Activated T-cell treated with anti-CD3 and anti-CD28 coated beads, Interleukin-2, amount 50 U/mL, for 1 hour (primary cell): Measurements from ENCODE around the gene TCN1.
"Not testable (repeated sequence)": the region's sequence is repeated elsewhere in the genome, so short reads cannot be mapped to it uniquely, and the experiment has no call there.

Experiments
- DNase-seq: peaks from one replicate; pipeline ENCODE4 v3.0.0-alpha.2; 2020

Gene TCN1, protein sequence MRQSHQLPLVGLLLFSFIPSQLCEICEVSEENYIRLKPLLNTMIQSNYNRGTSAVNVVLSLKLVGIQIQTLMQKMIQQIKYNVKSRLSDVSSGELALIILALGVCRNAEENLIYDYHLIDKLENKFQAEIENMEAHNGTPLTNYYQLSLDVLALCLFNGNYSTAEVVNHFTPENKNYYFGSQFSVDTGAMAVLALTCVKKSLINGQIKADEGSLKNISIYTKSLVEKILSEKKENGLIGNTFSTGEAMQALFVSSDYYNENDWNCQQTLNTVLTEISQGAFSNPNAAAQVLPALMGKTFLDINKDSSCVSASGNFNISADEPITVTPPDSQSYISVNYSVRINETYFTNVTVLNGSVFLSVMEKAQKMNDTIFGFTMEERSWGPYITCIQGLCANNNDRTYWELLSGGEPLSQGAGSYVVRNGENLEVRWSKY

DNA sequence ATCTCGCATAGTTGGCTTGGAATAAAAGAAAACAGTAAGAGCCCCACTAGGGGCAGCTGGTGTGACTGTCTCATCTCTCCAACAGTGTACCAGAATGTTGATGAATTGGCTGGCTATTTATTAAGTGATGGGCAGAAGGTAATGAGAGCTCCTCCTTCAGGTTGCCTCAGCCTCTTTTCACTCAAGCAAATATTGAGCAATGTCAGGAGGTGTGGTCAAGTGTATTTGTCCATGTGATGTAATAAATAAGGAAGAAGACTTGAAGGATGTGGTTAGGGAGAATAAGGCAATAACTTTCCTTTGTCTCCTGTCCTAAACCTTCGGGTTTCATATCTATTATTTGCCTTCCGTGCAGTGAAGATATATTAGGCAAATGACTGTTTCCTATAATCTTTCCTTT lies at the start of gene TCN1:
TSS of gene TCN1 (minus strand) at position 91 of the 400 bp plus-strand sequence. CDS start at position 74, 17 bp downstream.
- DNase-seq: no peak

DNA sequence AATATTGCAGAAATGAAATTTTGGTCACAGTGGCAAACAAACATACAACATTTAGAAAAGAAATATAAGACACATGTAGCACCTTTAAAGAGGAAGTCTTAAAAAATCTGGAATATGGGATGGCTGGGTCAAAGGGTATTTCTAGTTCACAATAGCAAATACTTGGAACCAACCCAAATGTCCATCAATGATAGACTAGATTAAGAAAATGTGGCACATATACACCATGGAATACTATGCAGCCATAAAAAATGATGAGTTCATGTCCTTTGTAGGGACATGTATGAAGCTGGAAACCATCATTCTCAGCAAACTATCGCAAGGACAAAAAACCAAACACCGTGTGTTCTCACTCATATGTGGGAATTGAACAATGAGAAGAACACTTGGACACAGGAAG lies 37.3 kb upstream of the TCN1 start:
- DNase-seq: not testable (repeated sequence)

DNA sequence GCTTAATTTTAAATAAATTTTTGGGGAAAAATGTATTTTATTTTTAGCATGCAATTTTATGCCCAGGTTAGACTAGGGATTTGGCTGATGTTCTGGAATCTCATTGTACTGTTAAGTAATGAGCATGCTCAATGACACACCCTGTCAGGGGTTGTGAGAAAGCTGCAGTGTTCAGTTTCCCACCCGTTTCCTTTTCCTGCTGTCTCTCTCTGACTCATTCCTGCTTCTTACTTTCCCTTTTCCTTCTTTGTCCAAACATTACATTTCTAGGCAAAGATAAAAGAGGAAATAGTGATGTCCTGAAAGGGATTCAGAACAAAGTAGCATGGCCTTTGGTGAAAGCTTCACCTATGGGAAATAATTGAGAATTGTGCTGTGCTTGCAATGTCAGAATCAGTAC lies 35.0 kb upstream of the TCN1 start:
- DNase-seq: no peak

DNA sequence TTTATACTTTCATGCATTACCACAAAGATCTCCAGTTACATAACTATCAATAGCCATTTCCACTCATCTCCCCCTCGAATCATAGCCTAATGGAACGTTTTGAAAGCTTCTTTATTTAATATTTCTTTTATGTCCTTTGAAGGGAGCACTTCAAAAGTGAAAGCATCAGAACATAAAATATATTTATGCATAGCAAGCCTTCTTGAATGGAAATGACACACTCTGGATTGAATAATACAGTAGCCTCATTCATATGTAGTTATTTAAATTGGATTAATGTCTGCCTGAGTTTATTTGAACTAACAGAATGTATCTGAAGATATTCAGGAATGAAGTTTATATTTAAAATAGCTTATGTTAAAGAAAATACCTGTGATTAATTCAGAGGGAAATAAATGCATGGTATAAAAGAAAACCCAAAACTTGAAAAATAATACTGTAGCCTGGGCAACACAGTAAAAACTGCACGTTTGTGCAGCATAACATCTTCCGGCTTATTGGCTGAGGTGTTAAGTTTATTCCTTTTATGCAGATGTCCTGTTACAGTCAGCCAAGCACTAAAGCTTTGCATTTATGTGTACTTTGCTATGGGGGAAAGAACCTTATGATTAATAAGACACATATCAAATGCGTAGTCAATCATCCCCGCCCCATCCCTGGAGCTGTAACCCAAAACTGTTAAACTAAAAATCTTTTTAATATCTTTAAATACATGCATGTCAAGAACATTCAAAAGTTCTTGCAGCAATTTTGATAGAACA lies 34.3 kb upstream of the TCN1 start:
- no peak for DNase-seq

DNA sequence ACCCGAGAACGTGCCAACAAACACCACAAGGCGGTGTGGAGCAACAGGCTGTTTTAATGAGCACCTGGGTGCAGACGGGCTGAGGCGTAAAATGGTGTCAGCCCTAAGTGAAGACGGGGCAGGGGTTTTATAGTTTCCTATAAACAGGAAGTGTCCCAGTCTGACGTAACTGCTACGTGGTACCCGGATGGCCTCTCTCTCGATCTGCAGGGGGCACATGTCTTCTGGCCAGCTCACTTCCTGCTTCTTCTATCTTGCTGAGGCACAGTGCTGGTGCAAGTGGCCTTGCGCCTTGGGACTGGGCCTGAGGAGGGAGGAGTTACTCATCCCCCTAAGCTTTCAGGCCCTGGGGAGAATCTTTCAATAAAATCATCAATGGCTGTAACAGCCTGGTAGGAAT lies 33.2 kb upstream of the TCN1 start:
- no peak for DNase-seq

DNA sequence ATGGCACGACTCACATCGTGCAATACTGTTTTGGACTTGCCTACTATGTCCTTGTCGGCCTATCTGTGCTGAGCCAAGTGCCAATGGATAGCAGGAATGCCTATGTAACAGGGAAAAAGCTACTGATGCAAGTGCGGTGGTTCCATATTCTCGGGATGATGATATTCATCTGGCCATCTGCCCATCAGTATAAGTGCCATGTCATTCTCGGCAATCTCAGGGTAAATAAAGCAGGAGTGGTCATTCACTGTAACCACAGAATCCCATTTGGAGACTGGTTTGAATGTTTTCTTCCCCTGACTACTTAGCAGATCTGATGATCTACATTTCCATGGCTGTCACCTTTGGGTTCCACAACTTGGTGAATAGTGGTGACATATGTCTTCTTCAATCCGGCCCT lies 32.4 kb upstream of the TCN1 start:
- DNase-seq: no peak

DNA sequence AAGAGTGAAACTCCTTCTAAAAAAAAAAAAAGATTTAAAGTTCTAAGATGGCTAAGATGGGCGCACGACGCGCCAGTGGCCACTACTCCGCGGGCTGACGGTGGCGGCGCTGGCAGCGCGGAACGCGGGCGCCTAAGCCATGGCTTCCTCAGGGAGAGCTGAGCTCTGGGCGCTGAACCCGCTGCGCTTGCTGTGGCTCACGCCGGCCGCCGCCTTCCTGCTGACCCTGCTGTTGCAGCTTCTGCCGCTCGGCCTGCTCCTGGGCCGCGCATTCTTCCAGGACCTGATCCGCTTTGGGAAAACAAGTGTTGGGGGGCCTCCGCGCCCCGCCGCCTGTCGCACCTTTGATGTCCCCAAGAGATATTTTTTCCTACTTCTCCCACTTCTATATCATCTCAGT lies 31.8 kb upstream of the TCN1 start:
- no peak for DNase-seq

DNA sequence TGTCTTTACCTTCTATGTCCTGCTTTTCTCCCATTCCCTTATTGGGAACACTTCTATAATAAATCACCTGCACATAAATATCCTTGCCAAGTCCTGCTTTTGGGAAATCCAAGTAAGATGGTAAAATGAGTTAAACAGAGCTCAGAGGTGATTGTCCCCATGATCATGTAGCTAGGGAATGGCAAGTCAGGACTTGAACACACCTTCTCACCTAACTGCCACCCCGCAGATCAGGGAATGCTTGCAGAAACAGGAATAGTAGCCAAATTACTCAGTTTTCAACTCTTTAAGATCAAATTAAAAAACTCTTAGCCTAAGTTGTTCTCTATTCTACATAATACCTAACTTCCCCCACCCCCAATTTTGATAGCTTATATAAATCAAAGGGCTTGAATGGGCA lies 28.3 kb upstream of the TCN1 start:
- DNase-seq: no peak

DNA sequence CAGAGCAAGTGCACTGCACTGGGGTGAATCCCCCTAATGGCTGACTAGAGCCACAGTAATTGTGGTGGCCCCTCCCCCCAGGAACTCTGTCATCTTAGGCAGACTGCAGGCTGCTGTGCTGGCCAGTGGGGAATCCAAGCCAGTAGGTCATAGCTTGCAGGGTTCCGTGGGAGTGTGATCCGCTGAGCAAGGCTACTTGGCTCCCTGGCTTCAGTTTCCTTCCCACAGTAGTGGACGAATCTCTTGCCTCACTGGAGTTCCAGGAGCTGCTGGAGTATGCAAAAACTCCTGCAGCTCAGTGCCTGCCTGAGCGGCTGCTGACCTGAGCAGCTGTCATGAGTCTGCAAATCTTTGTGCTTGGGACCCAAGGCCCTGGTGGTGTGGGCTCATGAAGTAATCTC lies 25.5 kb upstream of the TCN1 start:
- no peak for DNase-seq

DNA sequence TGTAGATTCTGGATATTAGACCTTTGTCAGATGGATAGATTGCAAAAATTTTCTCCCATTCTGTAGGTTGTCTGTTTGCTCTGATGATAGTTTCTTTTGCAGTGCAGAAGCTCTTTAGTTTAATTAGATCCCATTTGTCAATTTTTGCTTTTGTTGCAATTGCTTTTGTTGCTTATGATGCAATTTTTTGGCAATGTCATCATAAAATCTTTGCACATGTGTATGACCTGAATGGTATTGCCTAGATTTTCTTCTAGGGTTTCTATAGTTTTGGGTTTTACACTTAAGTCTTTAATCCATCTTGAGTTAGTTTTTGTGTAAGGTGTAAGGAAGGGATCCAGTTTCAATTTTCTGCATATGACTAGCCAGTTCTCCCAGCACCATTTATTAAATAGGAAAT lies 20.9 kb upstream of the TCN1 start:
- not testable (repeated sequence) for DNase-seq

DNA sequence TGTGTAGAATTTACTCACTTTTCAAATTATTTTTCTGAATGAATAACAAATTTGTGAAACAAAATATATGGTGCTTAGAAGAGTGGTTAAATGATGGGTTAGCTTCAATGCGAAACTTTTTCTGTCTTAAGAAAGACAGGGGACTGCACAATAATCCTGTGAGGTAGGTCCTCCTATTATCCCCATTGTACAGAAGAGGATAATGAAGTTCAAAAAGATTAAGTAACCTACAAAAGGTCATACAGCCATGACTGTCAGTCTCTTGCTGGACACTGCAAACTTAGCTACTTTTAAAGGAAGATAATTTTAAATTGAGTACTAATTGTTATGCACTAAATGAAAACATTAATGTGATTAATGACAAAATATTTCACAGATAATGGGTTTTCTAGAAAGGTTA lies 17.3 kb upstream of the TCN1 start:
- no peak for DNase-seq

DNA sequence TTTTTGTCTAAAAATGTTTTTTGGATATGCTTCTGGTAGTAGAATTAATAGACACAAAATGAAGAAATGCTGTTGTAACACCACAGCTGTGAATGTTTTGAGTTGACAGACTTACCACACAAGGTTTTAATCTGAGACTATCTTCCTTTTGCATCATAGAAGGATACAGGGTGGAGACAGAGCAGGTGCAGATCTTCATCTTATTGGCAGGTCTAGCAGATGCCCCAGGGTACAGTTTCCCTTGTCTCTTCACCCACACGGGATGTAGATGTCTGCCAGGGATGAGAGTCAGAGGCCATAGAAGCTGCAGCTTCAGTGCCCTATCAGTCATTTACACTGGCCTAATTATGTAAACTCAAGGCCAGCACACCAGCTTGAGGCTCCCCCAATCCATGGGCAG lies 13.3 kb upstream of the TCN1 start:
- DNase-seq: no peak

DNA sequence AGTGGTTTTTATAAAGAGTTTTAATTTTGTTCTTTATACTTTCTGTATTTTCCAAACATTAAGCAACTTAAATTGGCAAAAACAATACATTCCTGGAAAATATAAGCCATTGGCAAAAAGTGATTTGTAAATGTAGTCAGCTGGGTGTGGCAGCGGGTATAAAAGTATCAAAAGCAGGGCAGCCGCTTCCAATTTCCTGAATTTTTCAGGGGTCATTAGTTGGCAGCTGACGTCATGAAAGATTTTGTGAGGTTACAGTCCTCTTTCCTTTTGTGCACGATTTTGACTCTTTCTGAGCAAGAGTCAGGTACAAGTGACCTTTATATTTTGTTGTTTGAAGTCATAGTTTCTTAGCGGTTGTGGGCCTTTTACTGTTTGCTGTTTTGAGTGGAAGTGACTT lies 12.3 kb upstream of the TCN1 start, which contains the start of gene OOSP3:
TSS of gene OOSP3 (plus strand) at position 208 of the 400 bp plus-strand sequence. CDS start at position 235, 27 bp downstream.
- no peak for DNase-seq

DNA sequence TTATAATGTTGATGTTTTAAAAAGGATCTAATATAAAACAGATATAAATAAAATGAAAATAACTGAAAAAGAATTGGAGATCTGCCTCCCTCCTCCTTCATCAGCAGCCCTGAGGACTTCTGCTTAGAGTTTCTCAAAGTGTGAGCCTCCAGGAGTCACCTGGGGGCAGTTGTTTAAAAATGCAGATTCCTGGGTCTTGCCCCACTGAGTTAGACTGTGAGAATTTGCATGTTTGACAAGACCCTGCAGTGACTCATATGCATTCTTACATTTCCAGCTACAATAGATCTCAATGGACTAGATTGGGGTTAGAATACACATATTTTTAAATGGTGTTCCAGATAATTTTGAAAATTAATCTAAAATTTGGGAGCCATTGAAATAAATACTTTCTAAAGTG lies 11.5 kb upstream of the TCN1 start:
- no peak for DNase-seq

DNA sequence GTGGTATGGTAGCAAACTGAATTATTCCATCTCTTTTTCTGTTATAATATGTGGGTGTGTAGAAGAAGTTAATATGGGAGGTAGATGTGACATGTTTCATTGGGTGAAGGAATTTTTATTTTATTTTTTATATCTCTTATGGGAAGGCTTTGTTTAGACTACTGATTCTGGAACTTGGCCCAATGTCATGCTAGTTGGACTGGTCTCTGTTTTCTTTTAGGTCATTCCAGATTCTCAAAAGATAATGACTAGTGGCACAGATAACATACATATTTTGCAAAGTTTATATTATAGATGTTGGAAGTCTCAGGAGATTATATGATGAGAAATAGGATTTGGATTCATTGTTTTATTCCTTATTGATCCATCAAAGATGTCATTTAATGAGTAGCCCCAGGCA lies 11.0 kb upstream of the TCN1 start:
- DNase-seq: no peak

DNA sequence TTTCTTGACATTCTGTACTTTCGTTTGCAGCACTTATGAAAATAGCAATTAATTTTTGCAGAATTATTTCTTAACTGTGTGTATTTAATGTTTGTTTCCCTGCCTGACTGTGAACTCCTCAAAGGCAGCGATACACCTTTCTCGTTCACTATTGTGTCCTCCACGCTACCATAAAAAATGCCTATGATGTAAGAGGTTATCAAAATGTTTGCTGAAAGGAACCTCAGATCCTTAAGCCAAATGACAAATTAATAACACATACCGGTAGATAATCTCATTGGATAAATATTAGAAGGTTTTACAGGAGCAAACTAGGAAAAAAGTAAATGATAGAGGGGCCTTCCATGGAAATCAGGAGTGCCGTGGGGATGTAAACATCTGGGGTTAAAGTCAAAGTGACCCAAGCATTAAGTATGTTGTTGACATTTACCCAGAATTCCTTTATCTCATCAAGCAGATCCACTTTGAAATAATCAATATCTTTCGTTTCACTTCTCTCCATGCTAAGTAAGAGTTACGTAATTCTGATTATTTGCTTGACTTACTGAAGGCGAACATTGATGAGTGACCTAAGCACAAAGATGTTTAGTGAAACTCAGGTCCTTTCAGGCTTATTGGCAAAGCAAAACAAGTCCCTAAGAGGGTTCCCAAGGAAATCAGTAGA lies 9.7 kb upstream of the TCN1 start:
- DNase-seq: no peak

DNA sequence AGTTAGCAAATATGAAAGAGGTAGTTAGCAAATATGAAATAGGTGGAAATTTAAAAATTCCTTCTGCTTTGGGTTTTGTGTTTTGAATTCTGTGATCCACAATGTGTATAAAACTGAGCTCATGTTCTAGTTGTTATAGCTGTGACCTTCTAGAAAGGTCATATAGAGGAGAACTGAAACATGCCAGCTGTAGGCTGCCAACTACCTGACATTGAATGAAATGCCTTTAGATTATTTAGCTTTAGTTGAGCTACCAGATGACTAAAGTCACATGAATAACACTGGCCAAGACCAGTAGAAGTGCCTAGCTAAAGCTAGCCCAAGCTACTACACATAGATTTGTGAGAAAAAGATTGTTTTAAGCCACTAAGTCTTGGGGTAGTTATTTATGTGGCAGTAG lies 5.8 kb upstream of the TCN1 start:
- no peak for DNase-seq

DNA sequence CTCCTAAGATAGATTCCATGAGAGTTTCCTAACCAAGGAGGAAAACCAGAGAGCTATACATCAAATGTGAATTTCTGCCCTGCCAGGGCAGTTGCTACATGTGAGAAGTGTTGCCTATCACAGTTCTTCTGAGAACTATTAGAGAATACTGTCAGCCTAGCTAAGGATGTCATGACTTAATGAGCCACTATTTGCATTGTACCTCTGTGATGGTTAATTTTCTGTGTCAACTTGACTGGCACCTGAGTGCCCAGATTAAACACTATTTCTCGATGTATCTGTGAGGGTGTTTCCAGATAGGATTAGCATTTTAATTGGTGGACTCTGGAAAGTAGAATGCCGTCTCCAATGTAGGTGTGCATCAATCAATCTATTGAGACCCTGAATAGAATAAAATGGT lies 1.7 kb upstream of the TCN1 start:
- no peak for DNase-seq

DNA sequence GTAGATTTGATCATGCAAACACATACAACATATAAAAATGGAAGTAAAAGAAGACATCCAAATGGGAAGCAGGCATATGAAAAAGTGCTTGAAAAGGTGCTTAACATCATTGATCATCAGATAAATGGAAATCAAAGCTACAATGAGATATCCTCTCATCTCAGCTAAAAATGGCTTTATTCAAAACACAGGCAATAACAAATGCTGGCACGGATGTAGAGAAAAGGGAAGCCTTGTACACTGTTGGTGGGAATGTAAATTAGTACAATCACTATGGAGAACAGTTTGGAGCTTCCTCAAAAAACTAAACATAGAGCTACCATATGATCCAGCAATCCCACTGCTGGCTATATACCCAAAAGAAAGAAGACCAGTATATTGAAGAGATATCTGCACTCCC lies 549 bp upstream of the TCN1 start:
- no peak for DNase-seq

DNA sequence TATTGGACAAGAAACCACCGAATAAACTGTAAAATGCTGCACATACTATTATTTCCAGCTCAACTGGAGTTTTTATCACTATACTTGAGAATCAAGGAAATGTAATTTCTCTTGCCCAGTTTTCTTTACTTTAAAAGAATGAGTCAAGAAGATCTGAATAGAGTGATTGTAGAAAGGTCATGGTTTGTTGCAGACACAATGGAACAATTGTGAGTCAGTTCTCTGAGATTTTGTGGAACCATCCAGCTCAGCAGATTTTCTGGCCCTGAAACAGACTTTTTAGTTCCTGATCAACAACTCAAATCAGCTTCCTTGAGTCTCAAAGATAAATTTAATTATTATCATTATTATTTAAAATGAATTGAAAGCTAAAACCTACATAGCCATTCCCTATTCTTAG lies 1.3 kb downstream of the TCN1 start:
- no peak for DNase-seq

DNA sequence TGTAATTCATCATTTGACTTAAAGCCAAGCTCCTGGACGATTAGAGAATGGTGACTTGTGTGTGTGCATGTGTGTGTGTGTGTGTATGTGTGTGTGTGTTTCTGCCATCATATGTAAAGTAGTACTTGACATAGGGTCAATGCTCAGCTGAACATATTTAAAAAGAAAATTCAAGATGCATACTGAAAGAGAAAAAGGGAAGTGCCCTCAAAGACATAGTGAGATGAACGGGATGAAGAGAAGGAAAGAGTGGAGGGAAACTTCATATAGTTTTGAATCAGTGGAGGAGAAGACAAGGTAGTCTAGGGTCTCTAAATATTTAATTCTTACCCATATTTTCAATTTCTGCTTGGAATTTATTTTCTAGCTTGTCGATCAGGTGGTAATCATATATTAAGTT lies 4.0 kb downstream of the TCN1 start:
- no peak for DNase-seq

DNA sequence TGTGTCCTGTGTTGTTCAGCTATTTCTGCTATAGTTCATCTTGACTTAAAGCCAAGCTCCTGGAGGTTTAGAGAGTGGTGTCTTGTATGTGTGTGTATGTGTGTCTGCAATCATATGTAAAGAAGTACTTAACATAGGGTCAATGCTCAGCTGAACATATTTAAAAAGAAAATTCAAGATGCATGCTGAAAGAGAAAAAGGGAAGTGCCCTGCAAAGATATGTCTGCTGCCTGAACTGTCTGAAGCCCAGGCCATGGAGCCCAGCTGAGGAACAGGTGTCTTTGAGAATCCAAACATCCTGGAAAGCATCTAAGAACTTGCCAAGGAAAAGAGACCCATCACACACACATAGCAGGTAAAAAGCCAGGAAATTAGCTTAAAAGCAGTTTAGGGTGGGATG lies 6.6 kb downstream of the TCN1 start:
- no peak for DNase-seq
